ENCODE results near the gene CCR5.

CCR5 gene

GRCh38 chr3:46359733-46360493 is 10.8 kb upstream of the CCR5 start (continued):
- 0 out of 2 replicates have a peak, but pooled peaks have one; percentile 50 for TF ChIP-seq INSM2 (tag by site-specific recombination; IDR thresholded peaks at IDR 0.05)

GRCh38 chr3:46360907-46361306 is 9.8 kb upstream of the CCR5 start:
- Histone ChIP-seq H3K4me1 (ENCODE audit: control insufficient read depth, insufficient read depth, low read length) (no peaks in the 10 kb centered on the region), H3K36me3 (ENCODE audit: control insufficient read depth in 2 of 2, insufficient read depth in 1 of 2, low read length in 2 of 2) (no peaks in the 10 kb centered on the region), H3K27ac (ENCODE audit: extremely low read depth, low read depth, low read length) (no peak overlapping the region), H3K9me3 (ENCODE audit: control insufficient read depth, insufficient read depth, low read depth, low read length) (no peaks in the 10 kb centered on the region), H3K4me3 (ENCODE audit: low read depth, low read length) (no peak overlapping the region)
- ChIA-PET CTCF (no interaction called here), POLR2A (no interaction called here)
- TF ChIP-seq SP3 (tag by site-specific recombination; IDR thresholded peaks at IDR 0.05), result no peak
- TF ChIP-seq SCRT1 (tag by site-specific recombination; IDR thresholded peaks at IDR 0.05; ENCODE audit: borderline replicate concordance), result no peak
- TF ChIP-seq ZNF510 (tag by site-specific recombination; IDR thresholded peaks at IDR 0.05; ENCODE audit: insufficient replicate concordance), result no peak
- no peak for TF ChIP-seq ZNF677 (tag by site-specific recombination; IDR thresholded peaks at IDR 0.05)
- no peak for TF ChIP-seq ZNF140 (tag by site-specific recombination; IDR thresholded peaks at IDR 0.05)
- no peak for TF ChIP-seq ZFHX2 (tag by site-specific recombination; conservative IDR thresholded peaks at IDR 0.05)

GRCh38 chr3:46361408-46362283 is 9.1 kb upstream of the CCR5 start:
- no peak overlapping the region for H3K4me3 ChIP-seq (ENCODE audit: low read depth, low read length)
- ChIA-PET CTCF (interaction anchor here (0.6 kb wide), 1 partner anchor 198 kb away, joined by 4 read pairs; no protein-coding TSS in a partner anchor), POLR2A (no interaction called here)
- H3K4me1 ChIP-seq (ENCODE audit: control insufficient read depth, insufficient read depth, low read length), result no peaks in the 10 kb centered on the region
- no peak overlapping the region for H3K27ac ChIP-seq (ENCODE audit: extremely low read depth, low read depth, low read length)
- no peaks in the 10 kb centered on the region for H3K36me3 ChIP-seq (ENCODE audit: control insufficient read depth in 2 of 2, insufficient read depth in 1 of 2, low read length in 2 of 2)
- H3K9me3 ChIP-seq (ENCODE audit: control insufficient read depth, insufficient read depth, low read depth, low read length), result no peaks in the 10 kb centered on the region
- no peak for TF ChIP-seq ZNF221 (tag by site-specific recombination; IDR thresholded peaks at IDR 0.05; ENCODE audit: borderline replicate concordance)
- peak; percentile 58; the same call in 1 of the 2 replicates for TF ChIP-seq ZNF660 (tag by site-specific recombination; IDR thresholded peaks at IDR 0.05)
- no peak for TF ChIP-seq ZNF48 (tag by site-specific recombination; IDR thresholded peaks at IDR 0.05)
- TF ChIP-seq ZNF571 (tag by site-specific recombination; IDR thresholded peaks at IDR 0.05), result no peak
- no peak for TF ChIP-seq INSM2 (tag by site-specific recombination; IDR thresholded peaks at IDR 0.05)
- TF ChIP-seq ZNF621 (tag by site-specific recombination; IDR thresholded peaks at IDR 0.05), result no peak
- TF ChIP-seq ZNF140 (tag by site-specific recombination; IDR thresholded peaks at IDR 0.05), result no peak
- no peak for TF ChIP-seq ZNF146 (tag by site-specific recombination; IDR thresholded peaks at IDR 0.05)
- peak; percentile 48; the same call in 1 of the 2 replicates for TF ChIP-seq ZNF335 (tag by site-specific recombination; conservative IDR thresholded peaks at IDR 0.05)
- TF ChIP-seq KLF17 (tag by site-specific recombination; IDR thresholded peaks at IDR 0.05), result no peak
- TF ChIP-seq KLF1 (tag by site-specific recombination; IDR thresholded peaks at IDR 0.05), result no peak
- TF ChIP-seq ZNF24 (tag by site-specific recombination; IDR thresholded peaks at IDR 0.05), result peak; percentile 52; the same call in 1 of the 2 replicates
- no peak for TF ChIP-seq ZSCAN30 (tag by site-specific recombination; IDR thresholded peaks at IDR 0.05)
- TF ChIP-seq PRDM10 (tag by site-specific recombination; IDR thresholded peaks at IDR 0.05), result peak; percentile 32; the same call in 1 of the 2 replicates
- TF ChIP-seq ZNF629 (tag by site-specific recombination; IDR thresholded peaks at IDR 0.05), result peak; percentile 78
- TF ChIP-seq ZSCAN4 (tag by site-specific recombination; IDR thresholded peaks at IDR 0.05), result peak; percentile 18; the same call in 1 of the 2 replicates
